Activated CD8-positive, alpha-beta memory T cell treated with anti-CD3 and anti-CD28 coated beads, Interleukin-2, amount 50 U/mL, for 24 hours (primary cell): ENCODE measurements around the gene CCDC142.
A peak's percentile ranks its signal among the peaks of the same experiment; 100 is the strongest.
"Not testable (repeated sequence)": the region's sequence is repeated elsewhere in the genome, so short reads cannot be mapped to it uniquely, and the experiment has no call there.

Experiments
- DNase-seq: peaks from one replicate; pipeline ENCODE4 v3.0.0-alpha.2; 2020; ENCODE audit errors: extremely low read depth

The CCDC142 gene

DNA sequence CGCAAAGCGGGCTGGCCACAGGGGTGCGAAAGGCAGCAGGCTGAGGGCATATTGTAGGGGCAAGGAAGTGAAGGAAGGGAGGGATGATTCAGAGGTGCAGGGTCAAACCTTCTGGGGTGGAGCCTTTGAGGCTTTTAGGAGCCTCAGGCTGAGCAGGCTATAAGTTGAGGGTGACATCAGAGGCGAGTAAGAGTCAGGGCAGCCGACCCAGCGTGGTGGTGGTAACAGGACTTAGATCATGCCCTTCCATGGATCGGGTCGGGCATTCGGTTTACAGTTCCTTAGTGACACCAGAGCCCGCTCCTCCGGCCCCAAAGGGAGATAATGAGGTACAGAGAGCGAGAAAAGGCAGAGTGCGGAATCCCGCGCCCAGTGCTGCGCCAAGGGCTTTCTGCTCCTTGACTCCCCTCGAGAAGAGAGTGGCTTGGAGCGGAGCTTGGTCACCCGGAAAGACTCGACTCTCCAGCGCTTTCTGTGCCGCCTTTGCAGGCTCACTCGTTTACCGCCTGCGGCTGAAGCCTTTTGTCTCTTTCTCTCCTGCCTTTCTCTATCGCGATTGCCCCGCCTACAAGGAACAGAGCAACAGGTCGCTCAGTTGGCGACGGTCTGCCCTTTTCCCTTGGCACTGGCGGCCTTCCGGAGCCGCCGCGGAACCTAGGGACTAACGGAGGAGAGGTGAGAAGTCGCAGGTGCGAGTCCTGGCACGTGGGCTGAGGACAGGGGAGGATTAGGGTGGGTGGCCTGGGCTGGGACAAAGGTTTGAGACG is 15.9 kb upstream of the CCDC142 start:
- no peak for DNase-seq

DNA sequence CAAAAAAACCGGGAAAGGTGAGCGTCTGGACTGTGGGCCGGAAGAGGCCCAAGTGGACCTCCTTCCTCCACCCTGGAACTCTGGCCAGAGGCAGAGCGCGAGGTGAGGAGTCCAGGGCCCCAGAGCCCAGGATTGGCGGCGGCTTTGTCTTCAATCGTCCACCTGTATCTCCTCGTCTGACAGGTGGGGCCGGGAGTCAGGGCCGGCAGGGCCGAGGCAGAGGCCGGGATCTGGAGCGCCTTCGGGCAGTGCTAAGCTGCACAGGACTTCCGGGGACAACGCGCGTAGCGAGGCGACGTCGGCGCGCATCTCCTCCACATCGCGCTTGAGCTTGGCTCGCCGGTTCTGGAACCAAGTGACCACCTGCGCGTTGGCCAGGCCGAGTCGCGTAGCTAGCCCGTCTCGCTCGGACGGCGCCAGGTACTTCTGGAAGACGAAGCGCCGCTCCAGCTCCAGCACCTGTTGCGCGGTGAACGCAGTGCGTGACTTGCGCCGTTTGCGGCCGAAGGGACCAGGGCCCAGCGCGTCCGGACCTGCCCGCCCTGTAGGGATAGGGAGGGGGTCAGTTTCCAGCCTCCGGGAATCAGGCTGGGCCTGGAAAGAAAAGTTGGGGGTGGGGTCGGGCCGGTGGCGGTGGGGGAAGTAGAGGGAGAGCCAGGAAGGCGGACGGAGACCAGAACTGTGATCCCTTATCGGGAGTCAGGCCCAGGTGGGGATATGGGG is 15.1 kb upstream of the CCDC142 start:
- no peak for DNase-seq

DNA sequence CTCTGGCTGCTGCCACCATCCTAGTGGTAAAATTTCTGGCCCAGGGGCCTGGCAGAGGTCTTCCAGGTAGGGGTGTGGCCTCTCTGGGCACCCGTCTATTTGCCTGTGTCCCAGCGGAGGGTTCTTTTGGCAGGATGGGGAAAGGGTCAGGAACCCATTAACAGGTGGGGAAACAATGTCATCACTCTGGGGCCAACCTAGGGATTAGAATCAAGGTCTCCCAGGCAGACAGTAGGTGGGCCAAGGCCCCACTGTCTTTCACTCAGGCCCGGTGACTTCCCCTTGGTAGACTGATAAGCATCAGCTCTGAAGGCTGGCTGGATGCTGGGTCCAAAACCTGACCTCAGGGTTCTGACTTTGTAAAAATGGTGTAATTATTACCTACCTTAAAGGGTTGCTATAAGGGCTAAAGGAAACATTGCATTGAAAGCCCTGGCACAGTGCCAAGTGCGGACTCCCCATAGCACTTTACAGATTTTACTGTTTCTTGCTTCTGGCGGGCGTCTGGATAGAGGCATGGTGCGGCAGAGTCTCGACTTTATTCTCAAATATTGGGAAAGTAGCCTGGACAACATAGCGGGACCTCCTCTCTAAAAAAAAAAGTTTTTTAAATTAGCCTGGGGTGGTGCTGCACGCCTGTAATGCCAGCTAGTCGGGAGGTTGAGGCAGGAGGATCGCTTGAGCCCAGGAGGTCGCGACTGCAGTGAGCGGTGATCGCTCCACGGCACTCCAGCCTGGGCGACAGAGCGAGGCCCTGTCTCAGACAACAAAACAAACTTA is 14.4 kb upstream of the CCDC142 start:
- no peak for DNase-seq

DNA sequence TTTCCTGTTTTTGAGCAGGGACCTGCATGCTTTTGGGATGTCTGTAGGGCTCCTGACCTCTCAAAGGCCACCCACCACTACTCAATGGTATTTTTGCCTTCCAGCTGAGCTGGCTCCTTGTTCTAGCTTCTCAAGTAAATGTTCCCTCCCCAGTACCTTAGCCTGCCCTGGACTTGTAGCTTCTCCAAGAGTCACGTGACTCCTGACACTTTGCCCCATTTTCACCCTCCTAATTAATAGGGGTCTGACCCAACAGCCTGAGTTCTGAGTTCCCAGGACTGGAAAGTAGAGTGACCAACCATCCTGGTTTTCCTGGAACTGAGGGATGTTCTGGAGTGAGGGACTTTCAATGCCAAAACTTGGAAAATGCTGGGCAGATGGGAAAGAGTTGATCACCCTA is 12.6 kb upstream of the CCDC142 start:
- DNase-seq, result no peak

DNA sequence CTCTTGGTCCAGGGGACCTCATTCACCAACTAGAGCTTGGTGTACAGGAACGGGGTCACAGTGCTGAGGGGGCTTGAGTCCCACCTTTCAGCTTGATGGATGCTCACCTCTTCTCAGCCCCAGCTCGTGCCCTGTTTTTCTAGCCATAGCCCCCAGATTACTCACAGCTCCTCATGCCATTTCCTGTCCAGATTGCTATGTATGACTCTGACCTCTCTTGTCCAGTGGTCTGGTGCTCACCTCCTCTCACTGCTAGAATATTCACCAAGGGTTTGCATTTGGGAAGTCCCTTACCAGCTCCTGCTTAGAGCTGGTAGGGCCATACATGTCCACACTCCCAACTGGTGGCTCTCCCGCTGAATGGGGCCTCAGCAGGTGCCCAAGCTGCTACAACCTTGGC is 10.7 kb upstream of the CCDC142 start:
- DNase-seq, result no peak

DNA sequence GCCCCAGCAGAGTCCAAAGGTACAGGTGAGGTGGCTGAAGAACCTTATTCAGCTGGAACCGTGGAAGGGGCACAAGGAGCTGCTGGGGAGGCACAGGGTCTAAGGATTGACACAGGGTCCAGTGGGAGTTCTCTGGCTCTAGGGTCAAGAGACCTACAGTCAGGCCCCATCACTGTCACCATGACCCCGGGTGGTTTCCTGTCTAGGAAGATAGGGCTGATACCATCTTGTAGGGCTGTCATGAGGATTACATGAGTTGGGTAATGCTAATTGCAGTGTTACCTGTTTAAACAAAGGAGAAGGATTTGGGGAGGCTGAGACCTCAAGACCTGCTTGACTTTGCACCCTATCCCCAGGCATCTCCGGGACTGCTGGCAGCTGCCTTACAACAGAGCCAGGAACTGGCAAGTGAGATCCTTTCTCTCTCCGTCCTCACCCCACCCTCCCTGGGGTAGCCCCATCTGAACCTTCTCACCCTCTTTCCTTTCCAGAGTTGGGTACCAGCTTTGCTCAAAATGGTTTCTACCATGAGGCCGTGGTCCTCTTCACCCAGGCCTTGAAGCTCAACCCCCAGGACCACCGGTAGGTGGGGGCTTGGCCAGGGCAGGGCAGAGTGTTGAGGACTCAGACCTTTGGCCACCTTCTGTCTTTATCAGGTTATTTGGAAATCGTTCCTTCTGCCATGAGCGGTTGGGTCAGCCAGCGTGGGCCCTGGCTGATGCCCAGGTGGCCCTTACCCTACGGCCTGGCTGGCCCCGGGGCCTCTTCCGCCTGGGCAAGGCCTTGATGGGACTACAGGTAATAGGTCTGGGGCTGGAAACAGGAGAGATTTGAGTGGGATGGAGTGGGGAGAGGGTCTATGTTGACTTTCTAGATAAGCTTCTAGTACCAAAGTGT is 9.1 kb upstream of the CCDC142 start:
- no peak for DNase-seq

DNA sequence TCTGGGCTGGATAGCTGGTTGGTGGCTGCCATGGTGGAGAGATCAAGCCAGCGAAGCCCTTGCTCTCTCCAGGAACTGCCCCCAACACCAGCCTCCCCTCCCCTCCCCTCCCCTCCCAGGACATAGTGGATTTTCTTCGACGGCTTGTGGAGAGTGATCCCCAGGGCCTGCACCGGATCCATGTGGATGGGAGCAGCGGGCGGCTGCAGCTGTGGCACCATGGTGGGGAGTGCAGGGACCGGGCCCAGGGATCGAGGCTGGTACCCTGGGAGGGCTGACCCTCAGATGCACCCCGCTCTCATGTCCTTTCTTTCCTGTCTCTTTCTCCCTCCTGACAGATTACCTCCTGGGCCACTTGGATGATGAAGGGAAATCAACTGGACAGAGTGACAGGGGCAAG is 7.1 kb upstream of the CCDC142 start:
- no peak for DNase-seq

DNA sequence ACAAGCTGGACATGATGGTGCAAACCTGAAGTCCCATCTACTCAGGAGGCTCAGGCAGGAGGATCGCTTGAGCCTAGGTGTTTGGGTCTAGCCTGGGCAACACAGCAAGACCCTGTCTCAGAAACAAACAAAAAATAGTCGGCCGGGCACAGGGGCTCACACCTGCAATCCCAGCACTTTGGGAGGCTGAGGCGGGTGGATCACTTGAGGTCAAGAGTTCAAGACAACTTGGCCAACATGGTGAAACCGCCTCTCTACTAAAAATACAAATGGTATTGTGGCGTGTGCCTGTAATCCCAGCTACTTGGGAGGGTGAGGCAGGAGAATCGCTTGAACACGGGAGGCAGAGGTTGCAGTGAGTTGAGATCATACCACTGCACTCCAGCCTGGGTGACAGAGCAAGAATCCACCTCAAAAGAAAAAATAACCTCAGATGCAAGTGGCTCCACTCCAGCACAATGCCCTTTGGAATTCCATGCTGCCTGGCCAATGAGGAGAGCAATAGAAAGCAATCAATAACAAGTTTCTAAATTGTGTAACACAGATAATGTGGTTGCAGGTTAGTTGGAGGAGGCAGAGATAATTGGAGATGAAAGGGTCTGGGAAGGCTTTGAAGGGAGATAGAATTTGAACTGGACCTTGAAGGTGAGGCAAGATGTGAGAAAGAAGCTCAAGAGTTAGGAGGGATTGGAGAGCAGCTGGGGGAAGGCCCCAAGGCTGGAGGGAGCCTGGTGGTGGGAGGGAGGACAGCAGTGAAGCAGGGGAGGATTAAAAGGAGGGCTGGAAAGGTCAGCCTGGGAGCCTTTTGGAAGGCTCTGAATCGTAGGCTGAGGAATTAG is 6.1 kb upstream of the CCDC142 start:
- no peak for DNase-seq

DNA sequence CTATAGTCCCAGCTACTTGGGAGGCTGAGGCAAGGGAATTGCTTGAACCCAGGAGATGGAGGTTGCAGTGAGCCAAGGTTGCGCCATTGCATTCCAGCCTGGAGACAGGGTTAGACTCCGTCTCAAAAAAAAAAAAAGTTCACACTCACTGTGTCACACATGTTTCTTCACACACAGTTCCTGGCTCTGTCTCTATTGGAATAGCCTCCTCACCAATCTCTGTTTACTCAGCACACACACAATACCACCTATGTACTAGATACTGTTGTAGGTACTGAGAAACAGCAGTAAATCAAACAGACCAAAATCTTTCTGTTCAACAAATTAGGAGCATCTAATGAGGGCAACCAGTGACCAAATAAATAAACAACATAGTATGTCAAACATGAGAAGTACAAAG is 3.3 kb upstream of the CCDC142 start:
- DNase-seq, result no peak

DNA sequence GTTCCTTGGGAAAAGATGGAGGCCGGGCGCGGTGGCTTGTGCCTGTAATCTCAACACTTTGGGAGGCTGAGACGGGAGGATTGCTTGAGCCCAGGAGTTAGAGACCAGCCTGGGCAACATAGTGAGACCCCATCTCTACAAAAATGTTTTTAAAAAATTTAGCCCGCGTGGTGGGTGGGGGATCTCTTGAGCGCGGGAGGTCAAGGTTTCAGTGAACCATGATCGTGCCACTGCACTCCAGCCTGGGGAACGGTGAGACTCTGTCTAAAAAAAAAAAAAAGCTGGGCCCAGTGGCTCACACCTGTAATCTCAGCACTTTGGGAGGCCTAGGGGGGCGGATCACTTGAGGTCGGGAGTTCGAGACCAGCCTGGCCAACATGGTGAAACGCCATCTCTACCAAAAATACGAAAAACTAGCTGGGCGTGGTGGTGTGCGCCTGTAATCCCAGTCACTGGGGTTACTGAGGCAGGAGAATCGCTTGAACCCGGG is 922 bp upstream of the CCDC142 start:
- not testable (repeated sequence) for DNase-seq

DNA sequence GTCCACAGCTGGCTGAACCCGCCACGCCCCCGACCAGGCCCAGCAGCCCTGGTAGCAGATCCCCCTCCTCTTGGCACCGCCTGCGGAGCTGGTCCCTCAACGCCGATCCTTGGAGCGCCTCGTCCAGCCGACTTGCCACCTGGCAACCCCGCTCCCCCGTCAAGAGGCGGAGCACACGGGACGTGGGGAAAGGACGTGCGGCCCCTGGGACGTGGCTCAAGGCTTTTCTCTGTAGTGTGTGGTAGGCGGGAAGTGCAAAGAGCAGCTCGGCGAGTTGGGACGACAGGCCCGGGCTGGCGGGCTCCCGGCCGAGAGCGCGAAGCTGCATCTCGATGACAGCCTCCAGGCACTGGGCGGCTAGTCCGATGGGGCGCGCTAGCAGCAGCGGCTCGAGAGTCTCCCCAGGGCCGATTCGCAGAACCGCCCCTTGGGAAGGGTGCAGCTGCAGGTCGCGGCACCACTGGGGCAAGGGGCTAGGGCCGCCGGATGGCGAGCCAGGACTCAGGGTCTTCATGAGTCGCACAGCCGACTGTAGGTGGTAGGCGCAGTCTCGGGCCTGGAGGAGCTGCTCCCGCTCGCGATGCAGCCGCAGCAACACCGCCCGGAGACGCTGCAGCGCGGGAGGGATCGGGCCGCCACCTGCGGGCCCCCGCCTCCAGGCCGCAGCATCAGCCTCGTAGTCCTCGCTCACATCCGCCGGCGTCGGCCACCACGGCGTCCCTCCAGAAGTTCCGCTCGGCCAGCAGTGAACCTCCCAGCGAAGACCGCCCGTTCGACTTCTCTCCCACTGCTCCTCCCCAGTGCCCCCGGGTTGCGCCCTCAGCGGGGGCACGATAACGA is 617 bp downstream of the CCDC142 start:
- DNase-seq, result no peak

DNA sequence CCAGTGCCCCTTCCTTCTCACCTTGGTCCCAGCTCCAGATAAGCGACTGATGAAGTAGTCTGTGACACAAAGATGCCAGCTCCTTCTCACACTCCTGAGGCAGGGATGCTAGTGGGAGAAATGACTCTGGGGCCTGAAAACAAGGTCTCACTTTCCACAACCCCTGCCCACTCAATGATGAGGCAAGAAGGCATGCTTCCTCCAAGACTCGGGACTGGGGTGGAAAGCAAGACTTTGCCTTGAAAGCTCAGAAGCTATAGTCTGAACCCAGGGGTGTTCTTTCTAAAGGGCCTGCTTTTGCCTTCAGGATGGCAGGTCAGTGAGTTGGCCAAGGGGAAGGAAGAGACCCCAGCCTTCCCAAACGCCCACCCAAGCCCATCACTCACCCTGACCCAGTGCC is 1.4 kb downstream of the CCDC142 start:
- no peak for DNase-seq

DNA sequence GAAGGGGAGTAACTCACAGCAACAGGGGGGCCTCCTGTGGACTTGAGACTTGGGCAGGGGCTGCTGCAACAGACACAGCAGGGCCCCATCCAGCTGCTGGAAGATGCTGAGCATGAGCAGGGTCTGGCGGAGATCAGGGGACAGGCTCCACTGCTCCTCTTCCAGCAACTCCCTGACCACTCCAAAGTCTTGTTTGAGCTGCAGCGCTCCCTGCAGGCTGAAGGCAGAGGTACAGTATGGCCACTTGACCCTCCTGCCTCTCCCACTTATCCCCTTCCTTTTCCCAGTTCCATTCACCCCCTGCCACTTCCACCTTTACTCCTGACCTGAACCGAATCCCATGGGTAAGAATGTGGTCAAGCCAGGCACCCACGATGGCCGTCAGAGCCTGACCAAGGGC is 7.9 kb downstream of the CCDC142 start:
- DNase-seq, result no peak

DNA sequence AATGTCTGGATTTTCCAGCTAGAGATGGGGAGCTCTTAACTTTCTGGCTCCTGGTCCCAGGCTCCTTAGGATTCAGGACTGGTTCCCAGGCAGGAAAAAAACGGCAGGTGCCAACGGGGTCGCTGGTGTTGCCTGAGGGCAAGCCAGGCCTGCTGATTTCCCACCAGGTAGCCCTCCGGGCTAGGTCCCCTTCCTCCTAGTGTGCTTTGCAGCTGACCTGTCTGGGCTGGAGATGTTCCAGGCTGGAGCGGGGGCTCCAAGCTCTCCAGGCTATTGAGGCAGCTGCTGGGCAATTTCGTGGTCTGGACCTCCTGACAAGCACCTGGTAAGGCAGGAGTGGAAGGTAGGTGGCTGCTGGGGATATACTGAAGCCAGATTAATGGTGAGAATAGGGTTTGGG is 8.3 kb downstream of the CCDC142 start:
- DNase-seq, result no peak

DNA sequence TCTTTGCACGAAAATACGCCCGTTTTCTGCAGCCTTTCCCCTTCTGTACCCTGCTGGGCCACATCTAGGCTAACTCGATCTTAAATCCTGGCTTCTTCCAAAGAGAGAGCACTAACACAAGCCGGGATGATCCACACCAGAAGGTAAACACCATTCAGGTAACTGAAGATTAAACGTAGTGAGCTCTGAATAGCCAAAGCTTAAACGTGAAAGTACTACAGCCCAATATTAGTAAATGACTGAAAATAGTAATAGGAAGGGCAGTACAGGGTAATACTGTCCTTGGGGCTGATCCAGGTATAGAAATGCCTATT is 9.9 kb downstream of the CCDC142 start:
- no peak for DNase-seq

DNA sequence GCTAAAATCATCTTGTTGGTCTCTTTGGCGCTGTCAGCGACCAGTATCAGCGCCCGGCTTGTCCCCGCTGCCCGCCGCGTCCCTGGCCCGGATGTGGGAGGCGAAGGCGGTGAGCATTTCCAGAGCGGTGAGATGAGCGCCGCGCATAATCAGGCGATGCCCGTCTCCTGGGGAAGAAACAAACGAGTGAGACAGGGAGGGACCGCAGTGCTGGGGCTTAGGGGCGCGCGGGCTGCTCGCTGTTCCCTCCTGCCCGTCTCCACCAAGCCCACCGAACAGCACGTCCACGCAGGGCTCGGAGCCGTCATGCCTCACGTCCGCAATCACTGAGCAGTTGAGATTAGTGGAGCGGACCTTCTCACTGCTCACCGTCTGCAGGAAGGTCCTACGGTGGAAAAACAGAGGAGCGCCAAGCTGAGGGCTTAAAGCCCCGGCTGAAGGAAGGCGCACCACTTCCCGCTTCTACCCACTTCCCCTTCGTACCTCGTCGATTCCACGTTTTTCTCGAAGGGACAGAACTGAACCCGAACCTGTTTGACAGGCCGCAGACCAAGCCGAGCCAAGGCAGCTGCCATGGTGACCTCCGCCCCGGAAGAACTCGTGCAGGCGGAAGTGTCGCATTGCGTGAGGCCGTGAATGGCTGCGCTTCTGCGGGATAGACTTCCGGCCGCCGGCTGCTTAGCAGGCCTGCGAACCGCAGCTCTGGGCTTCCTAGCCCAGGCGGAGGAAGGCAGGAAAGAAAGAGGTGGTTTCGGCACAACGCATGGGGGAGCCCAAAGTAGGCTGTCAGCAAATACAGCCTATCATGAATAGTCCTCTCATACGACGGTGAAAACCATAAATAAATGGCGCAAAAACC is 10.5 kb downstream of the CCDC142 start, which contains the start of gene MRPL53:
Gene MRPL53 (minus strand): TSS at position 595 of the 859 bp plus-strand sequence. CDS start 20 bp downstream, at position 575.
- peak; percentile 88 for DNase-seq

DNA sequence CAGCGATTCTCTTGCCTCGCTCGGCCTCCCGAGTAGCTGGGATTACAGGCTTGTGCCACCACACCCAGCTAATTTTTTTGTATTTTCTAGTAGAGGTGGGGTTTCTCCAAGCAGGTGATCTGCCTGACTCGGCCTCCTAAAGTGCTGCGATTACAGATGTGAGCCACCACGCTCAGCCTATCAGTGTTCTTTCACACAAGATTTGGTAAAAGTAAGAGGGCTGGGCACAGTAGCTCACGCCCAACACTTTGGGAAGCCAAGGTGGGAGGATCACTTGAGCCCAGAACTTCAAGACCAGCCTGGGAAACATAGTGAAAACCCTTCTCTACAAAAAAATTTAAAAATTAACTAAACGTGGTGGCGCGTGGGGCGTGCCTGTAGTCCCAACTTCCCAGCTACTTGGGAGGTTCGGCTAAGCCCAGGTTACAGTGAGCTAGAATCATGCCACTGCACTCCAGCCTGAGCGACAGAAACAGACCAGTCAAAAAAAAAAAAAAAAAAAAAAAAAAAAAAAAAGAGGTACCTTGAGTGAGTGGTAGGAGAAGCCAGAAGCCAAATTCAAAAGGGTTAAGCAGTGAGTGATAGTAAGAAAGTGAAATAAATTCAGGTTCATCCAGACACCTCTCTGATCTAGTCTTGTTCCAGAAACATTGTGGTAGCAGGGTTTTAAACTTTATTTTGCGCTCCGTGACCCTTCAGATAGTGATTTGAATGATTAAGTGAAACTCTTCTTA is 11.3 kb downstream of the CCDC142 start:
- DNase-seq, result no peak

DNA sequence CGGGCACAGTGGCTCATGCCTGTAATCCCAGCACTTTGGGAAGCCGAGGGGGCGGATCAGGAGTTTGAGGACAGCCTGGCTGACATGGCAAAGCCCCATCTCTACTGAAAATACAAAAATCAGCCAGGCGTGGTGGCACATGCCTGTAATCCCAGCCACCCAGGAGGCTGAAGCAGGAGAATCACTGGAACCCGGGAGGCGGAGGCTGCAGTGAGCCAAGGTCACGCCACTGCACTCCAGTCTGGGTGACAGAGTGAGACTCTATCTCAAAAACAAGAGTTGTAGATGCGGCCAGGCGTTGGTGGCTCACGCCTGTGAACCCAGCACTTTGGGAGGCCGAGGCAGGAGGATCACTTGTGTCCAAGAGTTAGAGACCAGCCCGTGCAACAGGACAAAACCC is 12.1 kb downstream of the CCDC142 start:
- DNase-seq, result not testable (repeated sequence)
